Astrocyte of the hippocampus (primary cell): ENCODE data around the gene CYP11A1.

Experiments
- DNase-seq: peaks from one replicate; pipeline ENCODE4 v3.0.0; 2011; ENCODE audit warnings: low read depth, low spot score

CYP11A1 gene

GRCh38 chr15:74367296-74367854, at the start of gene CYP11A1:
Gene CYP11A1, minus strand, starts transcription at chr15:74367646. Its CDS starts 61 bp downstream, at chr15:74367585.
- no peak for DNase-seq

- no peak for DNase-seq
Measured at GRCh38 chr15:74417225-74417624, 49.8 kb upstream of the CYP11A1 start.

- DNase-seq: no peak
Measured at GRCh38 chr15:74415966-74416916, 48.8 kb upstream of the CYP11A1 start.

GRCh38 chr15:74414603-74415338, 47.3 kb upstream of the CYP11A1 start:
- DNase-seq: no peak

- no peak for DNase-seq
Measured at GRCh38 chr15:74414081-74414580, 46.7 kb upstream of the CYP11A1 start.

GRCh38 chr15:74413350-74414080, 46.1 kb upstream of the CYP11A1 start:
- DNase-seq: no peak

- no peak for DNase-seq
Measured at GRCh38 chr15:74412159-74412558, 44.7 kb upstream of the CYP11A1 start.

GRCh38 chr15:74411686-74412085, 44.2 kb upstream of the CYP11A1 start:
- DNase-seq: no peak

GRCh38 chr15:74410502-74410901, 43.1 kb upstream of the CYP11A1 start:
- no peak for DNase-seq

- no peak for DNase-seq
Measured at GRCh38 chr15:74409225-74409624, 41.8 kb upstream of the CYP11A1 start.

- no peak for DNase-seq
Measured at GRCh38 chr15:74408815-74409214, 41.4 kb upstream of the CYP11A1 start.

GRCh38 chr15:74408385-74408784, 40.9 kb upstream of the CYP11A1 start:
- DNase-seq: no peak

- peak; percentile 93 for DNase-seq
Measured at GRCh38 chr15:74406992-74407705, 39.7 kb upstream of the CYP11A1 start.

GRCh38 chr15:74406517-74406916, 39.1 kb upstream of the CYP11A1 start:
- no peak for DNase-seq

GRCh38 chr15:74405823-74406222, 38.4 kb upstream of the CYP11A1 start:
- no peak for DNase-seq

GRCh38 chr15:74403991-74404563, 36.6 kb upstream of the CYP11A1 start:
- DNase-seq: no peak

- DNase-seq: no peak
Measured at GRCh38 chr15:74403588-74403919, 36.1 kb upstream of the CYP11A1 start.

- DNase-seq: no peak
Measured at GRCh38 chr15:74402873-74403587, 35.6 kb upstream of the CYP11A1 start.

- DNase-seq: no peak
Measured at GRCh38 chr15:74402337-74402841, 34.9 kb upstream of the CYP11A1 start.
